GM21576 (cell line): Measurements from ENCODE around the gene NKX6-2.
"Not testable (repeated sequence)": the region's sequence is repeated elsewhere in the genome, so short reads cannot be mapped to it uniquely, and the experiment has no call there.

Source experiments
- ATAC-seq: cut with Tn5 transposase; IDR thresholded peaks from one replicate; pipeline ENCODE4 v1.9.1; 2021; ENCODE audit warnings: mild to moderate bottlenecking, moderate library complexity; ENCODE audit not compliant: unreplicated experiment

NKX6-2 gene

GRCh38 chr10:132799865-132800264, 13.9 kb upstream of the NKX6-2 start:
- no peak for ATAC-seq

- no peak for ATAC-seq
Observed at GRCh38 chr10:132798876-132799275, 12.9 kb upstream of the NKX6-2 start.

GRCh38 chr10:132798403-132798802, 12.5 kb upstream of the NKX6-2 start:
- no peak for ATAC-seq

GRCh38 chr10:132797986-132798385, 12.0 kb upstream of the NKX6-2 start:
- not testable (repeated sequence) for ATAC-seq

GRCh38 chr10:132796846-132797245, 10.9 kb upstream of the NKX6-2 start:
- ATAC-seq = no peak

- ATAC-seq = no peak
Observed at GRCh38 chr10:132793871-132794849, 8.2 kb upstream of the NKX6-2 start.

- no peak for ATAC-seq
Observed at GRCh38 chr10:132793213-132793612, 7.3 kb upstream of the NKX6-2 start.

- no peak for ATAC-seq
Observed at GRCh38 chr10:132792796-132793195, 6.8 kb upstream of the NKX6-2 start.

- ATAC-seq = not testable (repeated sequence)
Observed at GRCh38 chr10:132792099-132792498, 6.2 kb upstream of the NKX6-2 start.

- ATAC-seq = no peak
Observed at GRCh38 chr10:132790934-132791829, 5.2 kb upstream of the NKX6-2 start.

- ATAC-seq = no peak
Observed at GRCh38 chr10:132790470-132790869, 4.5 kb upstream of the NKX6-2 start.

- no peak for ATAC-seq
Observed at GRCh38 chr10:132789659-132790148, 3.8 kb upstream of the NKX6-2 start.

- no peak for ATAC-seq
Observed at GRCh38 chr10:132788831-132789219, 2.9 kb upstream of the NKX6-2 start.

GRCh38 chr10:132788180-132788830, 2.4 kb upstream of the NKX6-2 start:
- no peak for ATAC-seq

GRCh38 chr10:132787495-132788179, 1.7 kb upstream of the NKX6-2 start:
- no peak for ATAC-seq

GRCh38 chr10:132786884-132787494, 1.0 kb upstream of the NKX6-2 start:
- no peak for ATAC-seq

GRCh38 chr10:132786476-132786883, 533 bp upstream of the NKX6-2 start:
- no peak for ATAC-seq

GRCh38 chr10:132784866-132785722, 853 bp downstream of the NKX6-2 start:
- no peak for ATAC-seq
